Panc1 (cell line): ENCODE data around the gene SULF2. TPM values are rescaled to one million over a fixed set of nuclear protein-coding genes. Genes with fewer than 3 reads are reported as not detected.

ENCODE experiments used
- ATAC-seq: fragments of 200-7000 bp; cut with Tn5 transposase; 2 replicates; pipeline ENCODE4 v1.9.1; 2020; ENCODE audit warnings: mild to moderate bottlenecking, moderate library complexity
- BruUV-seq: library from RNA; stranded (reverse); fragments of 400-500 nt; replicated peaks from 2 replicates; lab custom pipeline; 2021; lab: Mats Ljungman, UMichigan
- CTCF ChIA-PET: fragments of 300-600 bp; sonication (Branson Sonifier 250); formaldehyde crosslinking; loops from one replicate; lab custom pipeline; 2022; ENCODE audit warnings: antibody characterized with exemption; lab: Charles Lee
- POLR2A ChIA-PET: fragments of 300-600 bp; sonication (Branson Sonifier 250); formaldehyde crosslinking; loops from one replicate; lab custom pipeline; 2022; ENCODE audit warnings: antibody characterized with exemption; lab: Charles Lee
- DNase-seq: peaks from one replicate; pipeline ENCODE4 v3.0.0-alpha.2; 2010; ENCODE audit warnings: low read depth, low spot score
- H3K27ac ChIP-seq: 2 replicates; pipeline ENCODE4 v1.5.1; 2011; ENCODE audit warnings: mild to moderate bottlenecking, low read length, inconsistent platforms
- H3K27me3 ChIP-seq: fragments of 200-500 bp; sonication (Bioruptor generic); 2 replicates; pipeline ENCODE4 v1.6.0; 2014; ENCODE audit warnings: low read length, inconsistent platforms; ENCODE audit not compliant: control insufficient read depth, insufficient read depth
- H3K36me3 ChIP-seq: fragments of 200-500 bp; sonication (Bioruptor generic); 2 replicates; pipeline ENCODE4 v1.5.1; 2014; ENCODE audit warnings: inconsistent platforms, mild to moderate bottlenecking, low read length, moderate library complexity; ENCODE audit not compliant: control insufficient read depth, insufficient read depth
- H3K4me1 ChIP-seq: 2 replicates; pipeline ENCODE4 v1.5.1; 2011; ENCODE audit warnings: inconsistent platforms, mild to moderate bottlenecking, low read length, moderate library complexity; ENCODE audit not compliant: control insufficient read depth, insufficient read depth
- H3K4me3 ChIP-seq, 2 experiments: 2 replicates each; pipeline ENCODE4 v1.5.1; 2011 to 2012; ENCODE audit warnings: low read depth in 2 of 2, low read length in 2 of 2, mild to moderate bottlenecking in 2 of 2, inconsistent platforms in 1 of 2, moderate library complexity in 1 of 2
- H3K9me3 ChIP-seq: fragments of 200-500 bp; sonication (Bioruptor generic); 2 replicates; pipeline ENCODE4 v1.5.1; 2014; ENCODE audit warnings: low read depth, mild to moderate bottlenecking, inconsistent platforms, low read length, moderate library complexity; ENCODE audit not compliant: control insufficient read depth, insufficient read depth
- POLR2AphosphoS5 ChIP-seq: IDR thresholded peaks from 2 replicates; pipeline ENCODE4 v1.6.1; 2012; ENCODE audit warnings: mild to moderate bottlenecking, low read depth, low read length, moderate library complexity
- SIN3A ChIP-seq: IDR thresholded peaks from 2 replicates; pipeline ENCODE4 v1.6.1; 2012; ENCODE audit warnings: low read depth, mild to moderate bottlenecking, low read length, moderate library complexity, borderline replicate concordance; ENCODE audit not compliant: insufficient read depth
- TCF7L2 ChIP-seq: IDR thresholded peaks from 2 replicates; pipeline ENCODE4 v1.6.1; 2011; ENCODE audit warnings: mild to moderate bottlenecking, low read depth, low read length, inconsistent platforms
- in situ Hi-C: cut with HindIII; loops from 2 replicates; pipeline ENCODE4 v1.10.0; 2016; ENCODE audit warnings: low sequenced_read_pairs, low pct_unique_long_range_greater_than_20kb
- intact Hi-C: fragments of 100-400 bp; cut with micrococcal nuclease; formaldehyde crosslinking; loops from one replicate; pipeline ENCODE4 v1.10.0; 2022; ENCODE audit not compliant: unreplicated experiment
- total RNA-seq: library from RNA; stranded (reverse); gene quantifications from one replicate; pipeline ENCODE4 v1.2.1, GENCODE V29; 2021; ENCODE audit not compliant: unreplicated experiment
- TF ChIP-seq, protein P1 (sequence below), 2 experiments: IDR thresholded peaks; 2 replicates each; pipeline ENCODE4 v1.6.1; 2011 to 2012; ENCODE audit warnings: low read depth in 2 of 2, control low read depth in 1 of 2, low read length in 1 of 2, mild to moderate bottlenecking in 1 of 2, moderate library complexity in 1 of 2; ENCODE audit not compliant: insufficient read depth in 1 of 2
- TF ChIP-seq, protein P2 (sequence below): fragments of 450-650 bp; IDR thresholded peaks from 2 replicates; pipeline ENCODE4 v1.5.1; 2017; ENCODE audit warnings: mild to moderate bottlenecking

SULF2 gene
- total RNA-seq, 1 experiment from 2014 or later: 1.4 TPM

DNA sequence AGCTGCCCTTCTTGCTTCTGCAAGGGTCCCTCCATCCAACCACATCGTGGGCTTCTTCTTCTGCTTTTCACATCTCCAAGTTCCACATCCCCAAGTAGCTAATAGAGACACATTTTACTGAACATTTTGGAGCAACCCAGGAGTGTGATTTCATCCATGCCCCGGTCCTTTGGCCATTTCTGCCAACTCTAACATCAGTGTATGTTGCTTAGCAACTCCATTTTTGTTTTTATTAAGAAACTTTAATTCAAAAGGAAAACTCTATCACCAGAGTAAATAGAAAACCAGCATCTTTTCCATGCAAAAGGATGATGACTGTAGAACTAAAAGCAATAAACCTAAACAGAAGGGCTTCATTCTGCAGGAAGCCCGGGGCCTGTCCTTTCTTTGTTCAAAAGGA lies 32.7 kb upstream of the SULF2 start:
- TF ChIP-seq, protein P1, sequence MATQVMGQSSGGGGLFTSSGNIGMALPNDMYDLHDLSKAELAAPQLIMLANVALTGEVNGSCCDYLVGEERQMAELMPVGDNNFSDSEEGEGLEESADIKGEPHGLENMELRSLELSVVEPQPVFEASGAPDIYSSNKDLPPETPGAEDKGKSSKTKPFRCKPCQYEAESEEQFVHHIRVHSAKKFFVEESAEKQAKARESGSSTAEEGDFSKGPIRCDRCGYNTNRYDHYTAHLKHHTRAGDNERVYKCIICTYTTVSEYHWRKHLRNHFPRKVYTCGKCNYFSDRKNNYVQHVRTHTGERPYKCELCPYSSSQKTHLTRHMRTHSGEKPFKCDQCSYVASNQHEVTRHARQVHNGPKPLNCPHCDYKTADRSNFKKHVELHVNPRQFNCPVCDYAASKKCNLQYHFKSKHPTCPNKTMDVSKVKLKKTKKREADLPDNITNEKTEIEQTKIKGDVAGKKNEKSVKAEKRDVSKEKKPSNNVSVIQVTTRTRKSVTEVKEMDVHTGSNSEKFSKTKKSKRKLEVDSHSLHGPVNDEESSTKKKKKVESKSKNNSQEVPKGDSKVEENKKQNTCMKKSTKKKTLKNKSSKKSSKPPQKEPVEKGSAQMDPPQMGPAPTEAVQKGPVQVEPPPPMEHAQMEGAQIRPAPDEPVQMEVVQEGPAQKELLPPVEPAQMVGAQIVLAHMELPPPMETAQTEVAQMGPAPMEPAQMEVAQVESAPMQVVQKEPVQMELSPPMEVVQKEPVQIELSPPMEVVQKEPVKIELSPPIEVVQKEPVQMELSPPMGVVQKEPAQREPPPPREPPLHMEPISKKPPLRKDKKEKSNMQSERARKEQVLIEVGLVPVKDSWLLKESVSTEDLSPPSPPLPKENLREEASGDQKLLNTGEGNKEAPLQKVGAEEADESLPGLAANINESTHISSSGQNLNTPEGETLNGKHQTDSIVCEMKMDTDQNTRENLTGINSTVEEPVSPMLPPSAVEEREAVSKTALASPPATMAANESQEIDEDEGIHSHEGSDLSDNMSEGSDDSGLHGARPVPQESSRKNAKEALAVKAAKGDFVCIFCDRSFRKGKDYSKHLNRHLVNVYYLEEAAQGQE (IDR thresholded peaks at IDR 0.05; ENCODE audit: insufficient read depth in 1 of 2, low read depth in 2 of 2, low read length in 1 of 2): no peak
- ChIA-PET POLR2A (no interaction called here), CTCF (no interaction called here)
- no TSS peak for BruUV-seq
- intact Hi-C loops: no loop called here
- Histone ChIP-seq H3K27ac (no peak overlapping the region), H3K27me3 (peaks cover 13% of the 10 kb centered on the region), H3K9me3 (no peaks in the 10 kb centered on the region), H3K4me1 (no peaks in the 10 kb centered on the region), H3K36me3 (no peaks in the 10 kb centered on the region), H3K4me3 (no peak overlapping the region)
- no peak for ATAC-seq
- in situ Hi-C loops: no loop called here
- DNase-seq: no peak

DNA sequence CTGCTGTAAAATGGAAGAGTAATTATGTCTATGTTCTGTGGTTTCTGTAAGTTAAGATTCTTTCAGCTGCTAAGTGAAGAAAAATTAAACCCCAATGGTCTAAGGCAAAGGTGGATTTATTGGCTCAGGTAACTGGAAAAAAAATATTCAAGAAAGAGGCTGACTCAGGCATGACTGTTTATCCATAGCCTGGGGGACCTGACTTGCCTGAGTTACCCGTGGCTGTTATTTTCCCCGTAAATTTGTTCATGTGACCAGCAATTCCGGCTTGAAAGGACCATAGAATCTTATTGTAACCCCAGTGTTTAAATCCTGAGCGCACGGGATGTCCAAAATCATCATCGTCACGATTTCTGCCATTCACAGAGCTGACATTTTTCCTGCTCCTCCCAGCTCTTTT lies 32.3 kb upstream of the SULF2 start:
- no peaks in the 10 kb centered on the region for H3K4me1 ChIP-seq
- intact Hi-C loops: no loop called here
- H3K27me3 ChIP-seq: peaks cover 12% of the 10 kb centered on the region
- TF ChIP-seq TCF7L2 (no peak), POLR2AphosphoS5 (no peak), SIN3A (no peak)
- TF ChIP-seq, protein P2, sequence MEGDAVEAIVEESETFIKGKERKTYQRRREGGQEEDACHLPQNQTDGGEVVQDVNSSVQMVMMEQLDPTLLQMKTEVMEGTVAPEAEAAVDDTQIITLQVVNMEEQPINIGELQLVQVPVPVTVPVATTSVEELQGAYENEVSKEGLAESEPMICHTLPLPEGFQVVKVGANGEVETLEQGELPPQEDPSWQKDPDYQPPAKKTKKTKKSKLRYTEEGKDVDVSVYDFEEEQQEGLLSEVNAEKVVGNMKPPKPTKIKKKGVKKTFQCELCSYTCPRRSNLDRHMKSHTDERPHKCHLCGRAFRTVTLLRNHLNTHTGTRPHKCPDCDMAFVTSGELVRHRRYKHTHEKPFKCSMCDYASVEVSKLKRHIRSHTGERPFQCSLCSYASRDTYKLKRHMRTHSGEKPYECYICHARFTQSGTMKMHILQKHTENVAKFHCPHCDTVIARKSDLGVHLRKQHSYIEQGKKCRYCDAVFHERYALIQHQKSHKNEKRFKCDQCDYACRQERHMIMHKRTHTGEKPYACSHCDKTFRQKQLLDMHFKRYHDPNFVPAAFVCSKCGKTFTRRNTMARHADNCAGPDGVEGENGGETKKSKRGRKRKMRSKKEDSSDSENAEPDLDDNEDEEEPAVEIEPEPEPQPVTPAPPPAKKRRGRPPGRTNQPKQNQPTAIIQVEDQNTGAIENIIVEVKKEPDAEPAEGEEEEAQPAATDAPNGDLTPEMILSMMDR: no peak
- TF ChIP-seq, protein P1 (IDR thresholded peaks at IDR 0.05; ENCODE audit: insufficient read depth in 1 of 2, low read depth in 2 of 2, low read length in 1 of 2): no peak
- ChIA-PET POLR2A (no interaction called here), CTCF (no interaction called here)
- no peak overlapping the region for H3K4me3 ChIP-seq
- BruUV-seq: no TSS peak
- in situ Hi-C loops: no loop called here
- DNase-seq (no peak), ATAC-seq (no peak)
- no peak overlapping the region for H3K27ac ChIP-seq
- no peaks in the 10 kb centered on the region for H3K36me3 ChIP-seq
- H3K9me3 ChIP-seq: no peaks in the 10 kb centered on the region
